HTERT RPE-1 (cell line): ENCODE measurements around the gene ATAD2B.
"Not testable (repeated sequence)": the region's sequence is repeated elsewhere in the genome, so short reads cannot be mapped to it uniquely, and the experiment has no call there.

Experiments used
- in situ Hi-C: fragments of 300-500 bp; cut with MboI; formaldehyde crosslinking; loops from 4 replicates; pipeline ENCODE4 v1.14.3; 2020; ENCODE audit warnings: low sequenced_read_pairs

Gene ATAD2B

GRCh38 chr2:23801396-23801795, 125.5 kb downstream of the ATAD2B start:
- in situ Hi-C loops: no loop called here

GRCh38 chr2:23794234-23794633, 132.7 kb downstream of the ATAD2B start:
- in situ Hi-C loops: no loop called here

DNA sequence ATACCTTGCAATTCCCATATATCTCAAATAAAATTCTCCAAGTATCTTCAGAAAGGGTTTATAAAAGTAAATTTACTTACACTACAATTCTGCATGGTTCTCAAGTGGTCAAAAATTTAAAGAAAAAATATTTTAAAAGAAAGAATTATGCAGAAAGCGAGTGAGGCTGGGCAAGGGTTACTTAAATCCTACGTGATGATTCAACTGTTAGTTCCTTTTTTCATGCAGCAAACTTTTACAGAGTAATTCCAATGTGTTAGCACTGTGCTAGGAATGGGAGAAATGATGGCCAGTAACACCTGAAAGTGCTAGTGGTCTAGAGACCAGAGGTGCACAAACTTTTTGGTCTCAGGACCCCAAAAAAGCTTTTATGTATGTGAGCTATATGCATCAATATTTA, 133.4 kb downstream of the ATAD2B start:
- in situ Hi-C loops: no loop called here

DNA sequence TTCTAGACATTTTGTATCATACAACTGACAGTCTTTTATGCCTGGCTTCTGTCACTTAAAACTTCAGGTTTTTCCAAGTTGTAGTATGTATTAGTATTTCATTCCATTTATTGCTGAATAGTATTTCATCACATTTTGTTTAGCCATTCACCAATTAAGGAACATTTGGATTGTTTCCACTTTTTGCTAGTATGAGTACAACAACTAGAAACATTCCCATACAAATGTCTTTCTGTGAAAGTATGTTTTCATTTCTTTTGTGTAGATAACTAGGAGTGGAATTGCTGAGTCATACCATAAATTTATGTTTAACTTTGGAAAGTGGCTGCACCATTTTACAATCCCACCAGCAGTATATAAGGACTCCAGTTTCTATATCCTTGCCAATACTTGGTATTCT, 135.9 kb downstream of the ATAD2B start:
- in situ Hi-C loops: no loop called here

DNA sequence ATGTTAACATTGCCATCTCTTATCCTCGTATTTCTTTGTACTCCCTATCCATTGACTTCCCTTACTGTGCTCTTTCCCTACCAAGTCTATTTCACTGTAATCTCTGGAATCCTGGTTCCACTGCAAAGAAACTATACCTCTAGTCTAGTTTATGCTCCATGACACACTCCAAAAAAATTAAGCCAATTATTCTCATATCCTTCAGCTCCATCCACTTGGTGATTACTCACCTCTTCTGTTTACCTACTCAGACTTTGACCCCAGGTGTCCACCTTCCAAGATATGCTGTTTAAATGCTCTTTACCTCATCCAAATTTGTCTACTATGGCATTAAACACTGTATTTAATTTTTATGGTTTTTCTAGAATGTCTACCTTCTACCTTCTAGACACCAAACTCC, 137.9 kb downstream of the ATAD2B start:
- in situ Hi-C loops: no loop called here

- in situ Hi-C loops: no loop called here
Observed at GRCh38 chr2:23788100-23788499, 138.8 kb downstream of the ATAD2B start.

GRCh38 chr2:23784971-23785370, 142.0 kb downstream of the ATAD2B start:
- in situ Hi-C loops: no loop called here

GRCh38 chr2:23782646-23783045, 144.3 kb downstream of the ATAD2B start:
- in situ Hi-C loops: no loop called here

DNA sequence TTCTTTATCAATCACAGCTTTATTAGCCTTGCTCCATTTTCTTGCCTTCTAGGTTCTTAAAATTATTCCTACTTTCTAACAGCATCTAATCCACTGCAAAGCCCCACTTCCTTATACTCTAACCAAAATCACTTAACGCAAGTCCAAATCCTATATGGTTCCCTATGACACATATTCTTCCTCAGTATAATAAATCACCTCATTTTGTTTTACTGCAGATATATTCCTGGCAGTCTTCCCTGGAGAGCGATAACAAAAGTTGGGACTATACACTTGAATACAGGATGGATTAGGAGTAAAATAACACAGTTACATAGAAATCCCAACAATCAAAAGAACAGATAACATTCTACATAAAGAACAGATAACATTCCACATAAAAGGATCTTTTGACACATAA, 144.8 kb downstream of the ATAD2B start:
- in situ Hi-C loops: no loop called here

DNA sequence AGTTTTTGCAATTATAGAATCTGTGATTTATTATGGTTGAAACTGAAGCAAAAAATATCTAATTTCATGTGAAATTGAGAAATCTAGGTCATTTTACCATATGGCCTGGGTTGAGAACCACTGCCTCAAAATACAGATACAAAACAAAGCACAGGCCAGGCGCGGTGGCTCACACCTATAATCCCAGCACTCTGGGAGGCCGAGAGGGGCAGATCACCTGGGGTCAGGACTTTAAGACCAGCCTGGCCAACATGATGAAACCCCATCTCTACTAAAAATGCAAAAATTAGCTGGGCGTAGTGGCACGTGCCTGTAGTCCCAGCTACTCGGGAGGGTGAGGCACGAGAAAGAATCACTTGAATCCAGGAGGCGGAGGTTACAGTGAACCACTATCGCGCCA, 146.5 kb downstream of the ATAD2B start:
- in situ Hi-C loops: not testable (repeated sequence)

DNA sequence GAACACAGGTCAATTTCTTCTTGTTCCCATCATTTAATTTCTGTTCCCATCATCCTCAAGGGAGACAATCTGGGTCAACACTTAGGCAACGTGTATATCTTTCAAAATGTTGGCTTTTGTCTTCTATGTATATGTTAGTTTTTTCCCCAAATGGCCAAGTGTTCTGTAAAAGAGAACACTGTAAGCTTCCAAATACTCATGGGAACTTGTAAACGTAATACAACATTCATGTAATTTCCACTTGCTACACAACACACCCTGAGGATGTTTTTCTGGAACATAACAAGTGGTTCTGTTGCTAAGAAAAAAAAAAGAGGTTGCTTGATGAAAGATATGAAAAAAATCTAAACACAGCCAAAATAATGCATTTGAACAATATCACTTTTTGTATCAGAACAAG, 149.1 kb downstream of the ATAD2B start:
- in situ Hi-C loops: no loop called here

DNA sequence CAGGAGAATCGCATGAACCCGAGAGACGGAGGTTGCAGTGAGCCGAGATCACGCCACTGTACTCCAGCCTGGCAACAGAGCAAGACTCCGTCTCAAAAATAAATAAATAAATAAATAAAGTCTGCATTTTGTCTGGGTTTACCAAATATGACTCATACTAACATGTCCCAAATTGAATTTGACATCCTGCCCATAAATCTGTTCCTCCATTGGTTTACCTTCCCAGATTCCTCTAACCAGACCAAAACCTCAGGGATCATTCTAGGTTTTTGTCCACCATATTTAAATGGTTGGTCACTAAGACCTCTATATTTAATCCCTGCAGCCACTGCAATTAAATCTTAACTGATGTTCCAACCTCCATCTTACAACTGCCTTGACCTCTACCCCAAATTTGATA, 150.9 kb downstream of the ATAD2B start:
- in situ Hi-C loops: no loop called here

DNA sequence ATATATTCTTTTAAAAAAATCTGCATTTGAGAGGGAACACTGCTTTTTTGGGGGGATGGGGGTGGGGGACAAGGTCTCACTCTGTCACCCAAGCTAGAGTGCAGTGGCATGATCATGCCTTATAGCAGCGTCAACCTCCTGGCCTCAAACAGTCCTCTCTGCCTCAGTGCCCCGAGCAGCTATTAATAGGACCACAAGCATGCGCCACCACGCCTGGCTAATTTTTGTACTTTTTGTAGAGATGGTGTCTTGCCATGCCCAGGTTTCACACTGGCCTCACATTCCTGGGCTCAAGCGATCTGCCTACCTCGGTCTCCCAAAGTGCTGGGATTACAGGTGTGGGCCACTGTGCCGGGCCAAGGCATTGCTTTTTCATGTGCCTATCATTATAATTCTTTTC, 154.2 kb downstream of the ATAD2B start:
- in situ Hi-C loops: no loop called here

- in situ Hi-C loops: no loop called here
Observed at GRCh38 chr2:23772056-23772455, 154.9 kb downstream of the ATAD2B start.

DNA sequence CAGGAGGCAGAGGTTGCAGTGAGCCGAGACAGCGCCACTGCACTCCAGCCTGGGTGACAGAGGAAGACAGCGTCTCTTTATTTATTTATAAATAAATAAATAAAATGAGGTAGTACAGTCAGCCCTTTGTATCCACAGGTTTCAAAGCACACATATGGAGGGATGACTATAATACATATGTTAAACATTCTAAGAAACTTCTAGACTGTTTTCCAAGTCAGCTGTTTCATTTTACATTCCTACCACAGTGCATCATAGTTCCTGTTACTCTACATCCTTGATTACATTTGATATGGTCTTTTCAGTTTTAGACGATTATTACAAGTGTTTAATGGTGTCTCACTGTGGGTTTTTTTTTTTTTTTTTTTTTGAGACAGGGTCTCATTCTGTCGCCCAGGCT, 157.6 kb downstream of the ATAD2B start:
- in situ Hi-C loops: no loop called here

GRCh38 chr2:23767876-23768621, 158.9 kb downstream of the ATAD2B start:
- in situ Hi-C loops: no loop called here

DNA sequence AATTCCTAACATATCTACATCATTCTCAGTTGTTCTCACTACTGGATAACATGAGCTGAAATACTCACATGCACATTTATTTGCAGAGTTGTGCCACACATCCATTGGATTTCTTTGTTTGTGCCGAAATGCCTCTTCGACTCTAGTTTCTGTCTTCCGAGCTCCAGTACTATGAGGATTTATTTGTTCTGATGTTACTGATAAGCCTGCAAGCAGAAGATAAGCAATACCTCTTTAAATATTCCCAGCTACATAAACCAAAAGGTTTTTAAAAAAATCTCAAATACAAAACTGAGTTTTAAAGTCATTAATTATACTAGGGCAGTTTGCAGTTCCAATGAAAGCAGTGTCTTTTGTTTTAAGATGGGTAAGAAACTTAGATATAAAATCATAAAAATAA, 164.8 kb downstream of the ATAD2B start:
- in situ Hi-C loops: no loop called here

DNA sequence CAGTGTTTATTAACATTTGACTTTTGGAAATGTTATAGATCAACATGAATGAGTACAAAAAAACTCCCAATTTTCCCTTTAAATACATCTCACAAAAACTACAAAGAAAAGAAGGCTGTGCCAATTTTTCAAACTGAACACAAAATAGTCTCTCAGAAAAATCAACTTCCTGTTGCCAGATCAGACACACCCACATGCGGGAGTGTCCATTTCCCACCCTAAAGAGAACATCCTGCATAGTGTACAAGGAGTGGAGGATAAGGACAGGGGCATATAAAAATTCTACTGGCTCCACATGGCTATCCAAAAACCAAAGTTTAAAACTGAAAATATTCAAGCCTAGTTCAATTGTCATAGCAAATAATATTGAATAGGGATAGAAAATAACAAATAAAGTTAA, 165.3 kb downstream of the ATAD2B start:
- in situ Hi-C loops: no loop called here

GRCh38 chr2:23760736-23761135, 166.2 kb downstream of the ATAD2B start:
- in situ Hi-C loops: no loop called here

GRCh38 chr2:23757686-23758433, 169.1 kb downstream of the ATAD2B start:
- in situ Hi-C loops: no loop called here

DNA sequence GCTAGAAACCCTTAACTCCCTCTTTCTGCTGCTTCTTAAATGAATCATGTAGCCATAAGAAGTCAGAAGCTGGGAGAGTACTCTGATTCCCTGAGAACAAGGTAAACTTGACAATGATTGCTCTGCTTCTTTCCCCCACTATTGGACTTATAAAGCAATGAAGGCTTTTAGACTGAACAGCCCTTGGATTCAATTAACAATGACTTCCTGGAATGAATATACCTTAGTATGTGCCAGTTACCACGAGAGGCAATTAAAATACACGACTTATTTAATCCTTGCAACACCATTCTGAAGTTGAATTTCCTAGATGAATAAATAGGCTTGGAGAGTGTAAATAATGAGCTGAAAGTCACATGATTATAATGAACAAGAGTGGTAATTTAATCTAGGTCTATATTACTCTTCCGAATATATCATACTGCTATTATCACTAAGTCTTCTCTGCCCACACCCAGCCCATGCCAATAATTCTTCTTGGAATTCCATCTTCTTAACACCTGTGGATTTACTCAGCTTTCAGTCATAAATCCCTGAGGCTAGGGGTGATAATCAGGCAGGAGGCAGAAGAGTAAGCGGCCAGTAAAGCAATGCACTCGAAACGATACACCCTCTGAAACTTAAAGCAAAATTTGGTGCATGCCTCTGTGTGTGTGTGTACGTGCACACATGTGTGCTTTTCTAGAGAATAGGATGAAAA, 170.2 kb downstream of the ATAD2B start:
- in situ Hi-C loops: no loop called here

- in situ Hi-C loops: no loop called here
Observed at GRCh38 chr2:23754970-23755369, 172.0 kb downstream of the ATAD2B start.
